Measurements from ENCODE around the gene SMIM28.
A peak's percentile ranks its signal among the peaks of the same experiment; 100 is the strongest.

The SMIM28 gene

DNA sequence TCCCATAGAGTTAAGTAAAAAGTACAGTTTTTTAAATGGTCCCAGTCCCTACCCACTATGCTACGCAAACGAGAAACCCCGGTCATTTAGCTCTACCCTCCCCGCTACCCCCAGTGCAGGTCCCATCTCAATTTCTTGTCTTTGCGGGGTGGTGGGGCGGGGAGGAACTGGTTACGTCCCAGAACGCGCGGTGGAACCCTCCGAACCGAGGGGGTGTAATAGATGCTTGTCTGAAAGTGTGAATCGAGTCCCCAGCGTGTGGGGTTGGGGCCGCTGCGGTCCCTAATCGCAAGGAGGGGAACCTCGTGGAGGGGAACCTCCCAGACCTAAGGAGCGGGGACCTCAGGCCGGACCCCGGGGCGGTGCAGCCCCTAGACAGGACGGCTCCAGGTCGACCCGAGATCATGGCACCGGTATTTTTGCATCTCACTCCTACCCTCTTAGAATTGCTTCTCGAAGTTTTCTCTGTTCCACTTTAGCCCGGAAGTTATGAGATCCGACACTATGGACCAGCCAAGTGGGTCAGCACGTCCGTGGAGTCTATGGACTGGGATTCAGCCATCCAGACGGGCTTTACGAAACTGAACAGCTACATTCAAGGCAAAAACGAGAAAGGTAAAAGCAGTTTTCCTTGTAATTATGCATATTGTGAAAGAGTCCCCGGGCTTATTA is 27.1 kb downstream of the SMIM28 start:
- H3K4me3 ChIP-seq (ENCODE audit: low read depth, low read length) = peak overlapping the region; percentile 62
- no peak for TF ChIP-seq CTCF (IDR thresholded peaks at IDR 0.05; ENCODE audit: borderline replicate concordance, insufficient read depth, low read depth, low read length)

- H3K4me3 ChIP-seq (ENCODE audit: low read depth, low read length) = no peak overlapping the region
- TF ChIP-seq CTCF (IDR thresholded peaks at IDR 0.05; ENCODE audit: borderline replicate concordance, insufficient read depth, low read depth, low read length) = no peak
Observed at GRCh38 chr6:138405816-138406413, 28.2 kb downstream of the SMIM28 start.

- no peak for TF ChIP-seq CTCF (IDR thresholded peaks at IDR 0.05; ENCODE audit: borderline replicate concordance, insufficient read depth, low read depth, low read length)
- H3K4me3 ChIP-seq (ENCODE audit: low read depth, low read length) = no peak overlapping the region
Observed at GRCh38 chr6:138406443-138406842, 28.7 kb downstream of the SMIM28 start.

- no peak overlapping the region for H3K4me3 ChIP-seq (ENCODE audit: low read depth, low read length)
Observed at GRCh38 chr6:138410048-138410735, 32.5 kb downstream of the SMIM28 start.

GRCh38 chr6:138410972-138411880 is 33.5 kb downstream of the SMIM28 start:
- no peak for TF ChIP-seq CTCF (IDR thresholded peaks at IDR 0.05; ENCODE audit: borderline replicate concordance, insufficient read depth, low read depth, low read length)
- no peak overlapping the region for H3K4me3 ChIP-seq (ENCODE audit: low read depth, low read length)

More at GRCh38 chr6:138410048-138410735, 32.5 kb downstream of the SMIM28 start:
- TF ChIP-seq CTCF (IDR thresholded peaks at IDR 0.05; ENCODE audit: borderline replicate concordance, insufficient read depth, low read depth, low read length) = no peak

DNA sequence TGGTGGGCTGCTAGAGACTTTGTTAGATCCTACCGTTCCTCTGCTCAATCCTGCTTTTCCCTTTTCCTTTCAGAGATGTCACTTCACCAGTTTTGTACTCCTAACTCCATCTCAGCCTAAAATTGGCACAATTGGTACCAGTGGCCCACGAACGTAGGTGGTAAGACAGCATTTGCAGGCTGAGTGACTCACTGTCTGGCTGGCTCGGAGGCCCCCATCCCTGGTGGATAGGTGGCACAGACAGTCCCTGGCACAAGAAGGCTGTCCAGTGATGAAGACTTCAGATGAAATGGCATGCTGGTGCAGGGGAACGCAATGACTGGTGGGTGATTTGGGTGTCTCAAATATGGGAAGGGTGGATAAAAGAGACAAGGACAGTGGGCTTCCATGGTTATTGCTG is 37.4 kb downstream of the SMIM28 start:
- H3K4me3 ChIP-seq (ENCODE audit: low read depth, low read length) = no peak overlapping the region
- no peak for TF ChIP-seq CTCF (IDR thresholded peaks at IDR 0.05; ENCODE audit: borderline replicate concordance, insufficient read depth, low read depth, low read length)

Data from GM12875 (cell line).